ENCODE measurements around the gene CDH4.

CDH4 gene

GRCh38 chr20:61918548-61918947 lies 666.5 kb downstream of the CDH4 start:
- DNase-seq (ENCODE audit: low spot score): no peak
- Histone ChIP-seq H3K27me3 (ENCODE audit: control insufficient read depth in 3 of 3, insufficient read depth in 3 of 3, low read depth in 1 of 3, low read length in 3 of 3) (peaks cover 0 to 5% (median 0%) of the 10 kb centered on the region in 3 experiments), H3K4ac (ENCODE audit: low read length) (no peak overlapping the region), H3K18ac (ENCODE audit: low read length) (peak overlapping the region; percentile 81), H3K9me3 (replicated peaks in 1 of 2; ENCODE audit: control insufficient read depth in 2 of 2, insufficient read depth in 1 of 2, low read depth in 1 of 2, low read length in 2 of 2) (peaks cover 0 to 7% of the 10 kb centered on the region in 2 donors), H3K14ac (ENCODE audit: low read length) (peak overlapping the region; percentile 23), H4K91ac (ENCODE audit: low read depth, low read length, poor library complexity) (no peak overlapping the region), H3K4me3 (ENCODE audit: low read length in 2 of 2) (no peak overlapping the region), H3K4me1 (ENCODE audit: control insufficient read depth in 2 of 2, insufficient read depth in 1 of 2, low read depth in 1 of 2, low read length in 2 of 2) (peaks cover 0 to 1% of the 10 kb centered on the region in 2 donors), H3K23ac (ENCODE audit: low read depth, low read length, poor library complexity) (peak overlapping the region; percentile 40), H2AK5ac (ENCODE audit: low read depth, low read length) (peak overlapping the region; percentile 74), H3K4me2 (ENCODE audit: insufficient read depth, low read length, poor library complexity, severe bottlenecking) (no peak overlapping the region), H2BK12ac (ENCODE audit: low read length) (peak overlapping the region; percentile 46), H2BK15ac (ENCODE audit: low read length) (no peak overlapping the region), H4K8ac (ENCODE audit: low read depth, low read length) (no peak overlapping the region), H3K36me3 (replicated peaks in 1 of 2; ENCODE audit: control insufficient read depth in 2 of 2, insufficient read depth in 2 of 2, low read length in 2 of 2) (peaks cover 0 to 7% of the 10 kb centered on the region in 2 donors), H3K9ac (ENCODE audit: low read depth, low read length, poor library complexity) (no peak overlapping the region), H2BK5ac (ENCODE audit: low read length) (no peak overlapping the region), H2BK120ac (ENCODE audit: low read depth, low read length) (no peak overlapping the region), H3K79me1 (ENCODE audit: low read depth, low read length) (peaks cover 1% of the 10 kb centered on the region), H3K27ac (replicated peaks; ENCODE audit: low read length) (no peak overlapping the region), H2AFZ (ENCODE audit: low read length) (no peak overlapping the region)
- WGBS, 2 donors (ENCODE audit: extremely low coverage in 2 of 2, insufficient read length in 2 of 2, insufficient replicate concordance in 1 of 2): no CpG with 5 or more reads among the region's 12 CpGs

- no peak overlapping the region for H2AFZ ChIP-seq (ENCODE audit: low read length)
- no CpG with 5 or more reads among the region's 6 CpGs for WGBS, 2 donors (ENCODE audit: extremely low coverage in 2 of 2, insufficient read length in 2 of 2, insufficient replicate concordance in 1 of 2)
Measured at GRCh38 chr20:61919239-61919638, 667.2 kb downstream of the CDH4 start.

GRCh38 chr20:61919675-61920365 lies 667.8 kb downstream of the CDH4 start:
- peaks cover 0 to 7% of the 10 kb centered on the region in 2 donors for H3K9me3 ChIP-seq (replicated peaks in 1 of 2; ENCODE audit: control insufficient read depth in 2 of 2, insufficient read depth in 1 of 2, low read depth in 1 of 2, low read length in 2 of 2)
- H2AK5ac ChIP-seq (ENCODE audit: low read depth, low read length): no peak overlapping the region
- H2BK15ac ChIP-seq (ENCODE audit: low read length): no peak overlapping the region
- peaks cover 0 to 5% (median 0%) of the 10 kb centered on the region in 3 experiments for H3K27me3 ChIP-seq (ENCODE audit: control insufficient read depth in 3 of 3, insufficient read depth in 3 of 3, low read depth in 1 of 3, low read length in 3 of 3)
- H3K18ac ChIP-seq (ENCODE audit: low read length): no peak overlapping the region
- no peak overlapping the region for H2AFZ ChIP-seq (ENCODE audit: low read length)
- H3K4me1 ChIP-seq (ENCODE audit: control insufficient read depth in 2 of 2, insufficient read depth in 1 of 2, low read depth in 1 of 2, low read length in 2 of 2): peaks cover 0 to 1% of the 10 kb centered on the region in 2 donors
- no peak overlapping the region for H3K27ac ChIP-seq (replicated peaks; ENCODE audit: low read length)
- peak overlapping the region; percentile 14 for H3K23ac ChIP-seq (ENCODE audit: low read depth, low read length, poor library complexity)
- H3K36me3 ChIP-seq (replicated peaks in 1 of 2; ENCODE audit: control insufficient read depth in 2 of 2, insufficient read depth in 2 of 2, low read length in 2 of 2): peaks cover 0 to 7% of the 10 kb centered on the region in 2 donors
- peak overlapping the region; percentile 15 for H2BK5ac ChIP-seq (ENCODE audit: low read length)
- H3K14ac ChIP-seq (ENCODE audit: low read length): peak overlapping the region; percentile 49
- no peak overlapping the region for H4K8ac ChIP-seq (ENCODE audit: low read depth, low read length)
- peak overlapping the region; percentile 71 for H3K9ac ChIP-seq (ENCODE audit: low read depth, low read length, poor library complexity)
- 97 to 98% methylated on average over 5 to 12 of the region's 42 CpGs for WGBS, 2 donors (ENCODE audit: extremely low coverage in 2 of 2, insufficient read length in 2 of 2, insufficient replicate concordance in 1 of 2)
- no peak overlapping the region for H2BK120ac ChIP-seq (ENCODE audit: low read depth, low read length)
- H3K4me3 ChIP-seq (ENCODE audit: low read length in 2 of 2): peak overlapping the region in 1 of 2 donors; percentile 28
- peak overlapping the region; percentile 34 for H4K91ac ChIP-seq (ENCODE audit: low read depth, low read length, poor library complexity)
- no peak overlapping the region for H3K4me2 ChIP-seq (ENCODE audit: insufficient read depth, low read length, poor library complexity, severe bottlenecking)
- peaks cover 3% of the 10 kb centered on the region for H3K79me1 ChIP-seq (ENCODE audit: low read depth, low read length)
- no peak overlapping the region for H2BK12ac ChIP-seq (ENCODE audit: low read length)
- H3K4ac ChIP-seq (ENCODE audit: low read length): no peak overlapping the region
- no peak for DNase-seq (ENCODE audit: low spot score)

More at GRCh38 chr20:61919239-61919638, 667.2 kb downstream of the CDH4 start:
- DNase-seq (ENCODE audit: low spot score): no peak
- peaks cover 0 to 7% of the 10 kb centered on the region in 2 donors for H3K9me3 ChIP-seq (replicated peaks in 1 of 2; ENCODE audit: control insufficient read depth in 2 of 2, insufficient read depth in 1 of 2, low read depth in 1 of 2, low read length in 2 of 2)
- no peak overlapping the region for H3K23ac ChIP-seq (ENCODE audit: low read depth, low read length, poor library complexity)
- H2AK5ac ChIP-seq (ENCODE audit: low read depth, low read length): no peak overlapping the region
- H2BK12ac ChIP-seq (ENCODE audit: low read length): no peak overlapping the region
- no peak overlapping the region for H2BK5ac ChIP-seq (ENCODE audit: low read length)
- H4K91ac ChIP-seq (ENCODE audit: low read depth, low read length, poor library complexity): no peak overlapping the region
- no peak overlapping the region for H3K27ac ChIP-seq (replicated peaks; ENCODE audit: low read length)
- H3K79me1 ChIP-seq (ENCODE audit: low read depth, low read length): peaks cover 2% of the 10 kb centered on the region
- H3K36me3 ChIP-seq (replicated peaks in 1 of 2; ENCODE audit: control insufficient read depth in 2 of 2, insufficient read depth in 2 of 2, low read length in 2 of 2): peaks cover 0 to 7% of the 10 kb centered on the region in 2 donors
- no peak overlapping the region for H3K14ac ChIP-seq (ENCODE audit: low read length)
- no peak overlapping the region for H3K4me2 ChIP-seq (ENCODE audit: insufficient read depth, low read length, poor library complexity, severe bottlenecking)
- peaks cover 0 to 1% of the 10 kb centered on the region in 2 donors for H3K4me1 ChIP-seq (ENCODE audit: control insufficient read depth in 2 of 2, insufficient read depth in 1 of 2, low read depth in 1 of 2, low read length in 2 of 2)
- H2BK15ac ChIP-seq (ENCODE audit: low read length): no peak overlapping the region
- H3K4me3 ChIP-seq (ENCODE audit: low read length in 2 of 2): no peak overlapping the region
- no peak overlapping the region for H3K9ac ChIP-seq (ENCODE audit: low read depth, low read length, poor library complexity)
- H2BK120ac ChIP-seq (ENCODE audit: low read depth, low read length): no peak overlapping the region
- no peak overlapping the region for H3K4ac ChIP-seq (ENCODE audit: low read length)
- no peak overlapping the region for H3K18ac ChIP-seq (ENCODE audit: low read length)
- peaks cover 0 to 5% (median 0%) of the 10 kb centered on the region in 3 experiments for H3K27me3 ChIP-seq (ENCODE audit: control insufficient read depth in 3 of 3, insufficient read depth in 3 of 3, low read depth in 1 of 3, low read length in 3 of 3)
- no peak overlapping the region for H4K8ac ChIP-seq (ENCODE audit: low read depth, low read length)

- Histone ChIP-seq H3K27me3 (ENCODE audit: control insufficient read depth in 3 of 3, insufficient read depth in 3 of 3, low read depth in 1 of 3, low read length in 3 of 3) (peaks cover 0 to 5% (median 0%) of the 10 kb centered on the region in 3 experiments), H3K4me3 (ENCODE audit: low read length in 2 of 2) (no peak overlapping the region), H3K9ac (ENCODE audit: low read depth, low read length, poor library complexity) (no peak overlapping the region), H3K4me1 (ENCODE audit: control insufficient read depth in 2 of 2, insufficient read depth in 1 of 2, low read depth in 1 of 2, low read length in 2 of 2) (peaks cover 0 to 1% of the 10 kb centered on the region in 2 donors), H4K91ac (ENCODE audit: low read depth, low read length, poor library complexity) (no peak overlapping the region), H3K4ac (ENCODE audit: low read length) (no peak overlapping the region), H3K79me1 (ENCODE audit: low read depth, low read length) (peaks cover 3% of the 10 kb centered on the region), H3K23ac (ENCODE audit: low read depth, low read length, poor library complexity) (no peak overlapping the region), H3K36me3 (replicated peaks in 1 of 2; ENCODE audit: control insufficient read depth in 2 of 2, insufficient read depth in 2 of 2, low read length in 2 of 2) (peaks cover 0 to 7% of the 10 kb centered on the region in 2 donors), H2BK15ac (ENCODE audit: low read length) (no peak overlapping the region), H3K27ac (replicated peaks; ENCODE audit: low read length) (no peak overlapping the region), H2BK120ac (ENCODE audit: low read depth, low read length) (no peak overlapping the region), H3K9me3 (replicated peaks in 1 of 2; ENCODE audit: control insufficient read depth in 2 of 2, insufficient read depth in 1 of 2, low read depth in 1 of 2, low read length in 2 of 2) (peaks cover 0 to 7% of the 10 kb centered on the region in 2 donors), H2AFZ (ENCODE audit: low read length) (no peak overlapping the region), H2AK5ac (ENCODE audit: low read depth, low read length) (no peak overlapping the region), H3K18ac (ENCODE audit: low read length) (no peak overlapping the region), H4K8ac (ENCODE audit: low read depth, low read length) (no peak overlapping the region), H3K4me2 (ENCODE audit: insufficient read depth, low read length, poor library complexity, severe bottlenecking) (no peak overlapping the region), H3K14ac (ENCODE audit: low read length) (no peak overlapping the region), H2BK5ac (ENCODE audit: low read length) (no peak overlapping the region), H2BK12ac (ENCODE audit: low read length) (no peak overlapping the region)
- DNase-seq (ENCODE audit: low spot score): no peak
- WGBS, 2 donors (ENCODE audit: extremely low coverage in 2 of 2, insufficient read length in 2 of 2, insufficient replicate concordance in 1 of 2): no CpG with 5 or more reads among the region's 8 CpGs
Measured at GRCh38 chr20:61922411-61922810, 670.4 kb downstream of the CDH4 start.
